ENCODE data around the gene SAMM50. TPM values are rescaled to one million over a fixed set of nuclear protein-coding genes. Genes with fewer than 3 reads are reported as not detected.

The SAMM50 gene
- total and polyA plus RNA-seq, 2 experiments from 2014 or later: 37.8 to 73.8 TPM

- TF ChIP-seq EZH2 (IDR thresholded peaks at IDR 0.05; ENCODE audit: insufficient read depth, poor library complexity, severe bottlenecking): no peak
- TF ChIP-seq EZH2phosphoT487 (IDR thresholded peaks at IDR 0.05; ENCODE audit: insufficient read depth, low read depth): no peak
- H3F3A ChIP-seq (ENCODE audit: insufficient read depth): no peaks in the 10 kb centered on the region; the same call in 1 of the 2 replicates
- no peaks in the 10 kb centered on the region for H3K9me3 ChIP-seq (ENCODE audit: low read depth)
- H3K9me2 ChIP-seq (ENCODE audit: insufficient read depth): no peaks in the 10 kb centered on the region
- no peak overlapping the region for H3K4me2 ChIP-seq (ENCODE audit: unreplicated experiment)
- WGBS, 2 experiments (ENCODE audit: low coverage in 1 of 2, low lambda C conversion rate in 2 of 2, missing lambda C conversion rate in 2 of 2): 86 to 90% methylated on average over 6 of the region's 6 CpGs
- H3K4me3 ChIP-seq: no peak overlapping the region
- no peaks in the 10 kb centered on the region for H3K27me3 ChIP-seq (replicated peaks; ENCODE audit: insufficient read depth)
- peaks cover 23% of the 10 kb centered on the region for H3K4me1 ChIP-seq (ENCODE audit: insufficient read depth)
- H3K79me2 ChIP-seq (ENCODE audit: insufficient read depth): no peaks in the 10 kb centered on the region
- H3K27ac ChIP-seq: no peak overlapping the region
- no peak overlapping the region for H2AFZ ChIP-seq
- no peak overlapping the region for H3K9ac ChIP-seq
- in situ Hi-C loops (cut with MboI): no loop called here
- no peaks in the 10 kb centered on the region for H3K36me3 ChIP-seq (ENCODE audit: low read depth)
- no peak for DNase-seq
- H4K20me1 ChIP-seq (ENCODE audit: insufficient read depth): no peaks in the 10 kb centered on the region
These were observed 29.6 kb upstream of the SAMM50 start for GRCh38 chr22:43925433-43926348.

GRCh38 chr22:43926349-43926710 lies 28.9 kb upstream of the SAMM50 start:
- WGBS, 2 experiments (ENCODE audit: low coverage in 1 of 2, low lambda C conversion rate in 2 of 2, missing lambda C conversion rate in 2 of 2): 89 to 100% methylated on average over 1 of the region's 1 CpG
- H3K4me1 ChIP-seq (ENCODE audit: insufficient read depth): peaks cover 17% of the 10 kb centered on the region
- no peaks in the 10 kb centered on the region for H4K20me1 ChIP-seq (ENCODE audit: insufficient read depth)
- no peak overlapping the region for H3K27ac ChIP-seq
- TF ChIP-seq EZH2 (IDR thresholded peaks at IDR 0.05; ENCODE audit: insufficient read depth, poor library complexity, severe bottlenecking) (no peak), EZH2phosphoT487 (IDR thresholded peaks at IDR 0.05; ENCODE audit: insufficient read depth, low read depth) (no peak)
- DNase-seq: no peak
- no peaks in the 10 kb centered on the region for H3K36me3 ChIP-seq (ENCODE audit: low read depth)
- no peaks in the 10 kb centered on the region for H3K79me2 ChIP-seq (ENCODE audit: insufficient read depth)
- H3K4me3 ChIP-seq: no peak overlapping the region
- H3K9ac ChIP-seq: no peak overlapping the region
- in situ Hi-C loops (cut with MboI): no loop called here
- H3K9me3 ChIP-seq (ENCODE audit: low read depth): no peaks in the 10 kb centered on the region
- H3K9me2 ChIP-seq (ENCODE audit: insufficient read depth): no peaks in the 10 kb centered on the region
- H3K4me2 ChIP-seq (ENCODE audit: unreplicated experiment): no peak overlapping the region
- no peaks in the 10 kb centered on the region for H3F3A ChIP-seq (ENCODE audit: insufficient read depth)
- H2AFZ ChIP-seq: no peak overlapping the region
- no peaks in the 10 kb centered on the region for H3K27me3 ChIP-seq (replicated peaks; ENCODE audit: insufficient read depth)

- Histone ChIP-seq H4K20me1 (ENCODE audit: insufficient read depth) (no peaks in the 10 kb centered on the region), H3K27me3 (replicated peaks; ENCODE audit: insufficient read depth) (no peaks in the 10 kb centered on the region), H3K4me1 (ENCODE audit: insufficient read depth) (no peaks in the 10 kb centered on the region), H3K4me3 (no peak overlapping the region), H3K4me2 (ENCODE audit: unreplicated experiment) (no peak overlapping the region), H3K9me2 (ENCODE audit: insufficient read depth) (no peaks in the 10 kb centered on the region), H3K9me3 (ENCODE audit: low read depth) (no peaks in the 10 kb centered on the region), H3K79me2 (ENCODE audit: insufficient read depth) (no peaks in the 10 kb centered on the region), H3F3A (ENCODE audit: insufficient read depth) (no peaks in the 10 kb centered on the region), H3K9ac (no peak overlapping the region), H2AFZ (no peak overlapping the region), H3K27ac (no peak overlapping the region), H3K36me3 (ENCODE audit: low read depth) (no peaks in the 10 kb centered on the region)
- no peak for DNase-seq
- in situ Hi-C loops (cut with MboI): no loop called here
- WGBS, 2 experiments (ENCODE audit: low coverage in 1 of 2, low lambda C conversion rate in 2 of 2, missing lambda C conversion rate in 2 of 2): 72 to 76% methylated on average over 5 of the region's 5 CpGs
- no peak for TF ChIP-seq EZH2 (IDR thresholded peaks at IDR 0.05; ENCODE audit: insufficient read depth, poor library complexity, severe bottlenecking)
- no peak for TF ChIP-seq EZH2phosphoT487 (IDR thresholded peaks at IDR 0.05; ENCODE audit: insufficient read depth, low read depth)
These were observed 26.8 kb upstream of the SAMM50 start for GRCh38 chr22:43928468-43928867.

- H3K9ac ChIP-seq: no peak overlapping the region
- no peaks in the 10 kb centered on the region for H3K9me2 ChIP-seq (ENCODE audit: insufficient read depth)
- no peak overlapping the region for H3K27ac ChIP-seq
- H3K27me3 ChIP-seq (replicated peaks; ENCODE audit: insufficient read depth): no peaks in the 10 kb centered on the region
- H3K9me3 ChIP-seq (ENCODE audit: low read depth): no peaks in the 10 kb centered on the region
- H3K36me3 ChIP-seq (ENCODE audit: low read depth): no peaks in the 10 kb centered on the region
- DNase-seq: no peak
- no peak overlapping the region for H2AFZ ChIP-seq
- TF ChIP-seq EZH2phosphoT487 (IDR thresholded peaks at IDR 0.05; ENCODE audit: insufficient read depth, low read depth): no peak
- TF ChIP-seq EZH2 (IDR thresholded peaks at IDR 0.05; ENCODE audit: insufficient read depth, poor library complexity, severe bottlenecking): no peak
- in situ Hi-C loops (cut with MboI): no loop called here
- no peak overlapping the region for H3K4me2 ChIP-seq (ENCODE audit: unreplicated experiment)
- 82 to 86% methylated on average over 6 of the region's 6 CpGs for WGBS, 2 experiments (ENCODE audit: low coverage in 1 of 2, low lambda C conversion rate in 2 of 2, missing lambda C conversion rate in 2 of 2)
- H3K79me2 ChIP-seq (ENCODE audit: insufficient read depth): no peaks in the 10 kb centered on the region
- H4K20me1 ChIP-seq (ENCODE audit: insufficient read depth): no peaks in the 10 kb centered on the region
- no peak overlapping the region for H3K4me3 ChIP-seq
- H3F3A ChIP-seq (ENCODE audit: insufficient read depth): no peaks in the 10 kb centered on the region
- H3K4me1 ChIP-seq (ENCODE audit: insufficient read depth): no peaks in the 10 kb centered on the region
These were observed 26.3 kb upstream of the SAMM50 start for GRCh38 chr22:43928908-43929307.

Data from GM23248 (cell line).